Osteocyte (in vitro differentiated cells): ENCODE data around the gene GSDME. TPM values are rescaled to one million over a fixed set of nuclear protein-coding genes. Genes with fewer than 3 reads are reported as not detected.

ENCODE experiments used
- DNase-seq: peaks from one replicate; pipeline ENCODE4 v3.0.0; 2021; ENCODE audit warnings: mixed read lengths; ENCODE audit not compliant: unreplicated experiment; ENCODE audit errors: extremely low spot score
- H3K27ac Mint-ChIP-seq: one replicate; pipeline ENCODE4 v1.8.0; 2021; ENCODE audit warnings: mild to moderate bottlenecking, mixed read lengths; ENCODE audit not compliant: unreplicated experiment
- H3K27me3 Mint-ChIP-seq: one replicate; pipeline ENCODE4 v1.8.0; 2021; ENCODE audit warnings: mixed read lengths; ENCODE audit not compliant: unreplicated experiment
- H3K36me3 Mint-ChIP-seq: one replicate; pipeline ENCODE4 v1.8.0; 2021; ENCODE audit warnings: mixed read lengths; ENCODE audit not compliant: unreplicated experiment
- H3K4me1 Mint-ChIP-seq: one replicate; pipeline ENCODE4 v1.8.0; 2021; ENCODE audit warnings: mixed read lengths; ENCODE audit not compliant: unreplicated experiment
- H3K4me3 Mint-ChIP-seq: one replicate; pipeline ENCODE4 v1.8.0; 2021; ENCODE audit warnings: mild to moderate bottlenecking, moderate library complexity, mixed read lengths; ENCODE audit not compliant: unreplicated experiment
- H3K9me3 Mint-ChIP-seq: one replicate; pipeline ENCODE4 v1.8.0; 2021; ENCODE audit warnings: mixed read lengths; ENCODE audit not compliant: unreplicated experiment
- total RNA-seq: library from RNA; stranded (reverse); gene quantifications from 2 replicates; pipeline ENCODE4 v1.2.1, GENCODE V29; 2021
- TF ChIP-seq, protein P1 (sequence below): fragments of 200-600 bp; sonication (generic); IDR thresholded peaks from 2 replicates; pipeline ENCODE4 v1.5.0; 2021; ENCODE audit warnings: antibody characterized with exemption, mild to moderate bottlenecking, moderate library complexity

GSDME gene
- total RNA-seq, 1 donor from 2014 or later: 10.2 TPM

DNA sequence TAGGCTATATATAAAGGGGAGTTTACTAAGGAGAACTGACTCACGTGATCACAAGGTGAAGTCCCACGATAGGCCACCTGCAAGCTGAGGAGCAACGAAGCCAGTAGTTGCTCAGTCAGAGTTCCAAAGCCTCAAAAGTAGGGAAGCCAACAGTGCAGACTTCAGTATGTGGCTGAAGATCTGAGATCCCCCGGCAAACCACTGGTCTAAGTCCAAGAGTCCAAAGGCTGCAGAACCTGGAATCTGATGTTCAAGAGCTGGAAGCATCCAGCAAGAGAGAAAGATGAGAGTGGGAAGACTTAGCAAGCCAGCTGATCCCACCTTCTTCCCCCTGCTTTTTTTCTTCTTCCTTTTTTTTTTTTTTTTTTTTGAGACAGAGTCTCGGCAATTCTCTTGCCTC lies 27.0 kb upstream of the GSDME start:
- Mint-ChIP-seq H3K9me3 (peaks cover 6% of the 10 kb centered on the region), H3K4me1 (peaks cover 6% of the 10 kb centered on the region), H3K27ac (no peak overlapping the region), H3K36me3 (no peaks in the 10 kb centered on the region), H3K4me3 (no peak overlapping the region), H3K27me3 (no peaks in the 10 kb centered on the region)
- TF ChIP-seq, protein P1, sequence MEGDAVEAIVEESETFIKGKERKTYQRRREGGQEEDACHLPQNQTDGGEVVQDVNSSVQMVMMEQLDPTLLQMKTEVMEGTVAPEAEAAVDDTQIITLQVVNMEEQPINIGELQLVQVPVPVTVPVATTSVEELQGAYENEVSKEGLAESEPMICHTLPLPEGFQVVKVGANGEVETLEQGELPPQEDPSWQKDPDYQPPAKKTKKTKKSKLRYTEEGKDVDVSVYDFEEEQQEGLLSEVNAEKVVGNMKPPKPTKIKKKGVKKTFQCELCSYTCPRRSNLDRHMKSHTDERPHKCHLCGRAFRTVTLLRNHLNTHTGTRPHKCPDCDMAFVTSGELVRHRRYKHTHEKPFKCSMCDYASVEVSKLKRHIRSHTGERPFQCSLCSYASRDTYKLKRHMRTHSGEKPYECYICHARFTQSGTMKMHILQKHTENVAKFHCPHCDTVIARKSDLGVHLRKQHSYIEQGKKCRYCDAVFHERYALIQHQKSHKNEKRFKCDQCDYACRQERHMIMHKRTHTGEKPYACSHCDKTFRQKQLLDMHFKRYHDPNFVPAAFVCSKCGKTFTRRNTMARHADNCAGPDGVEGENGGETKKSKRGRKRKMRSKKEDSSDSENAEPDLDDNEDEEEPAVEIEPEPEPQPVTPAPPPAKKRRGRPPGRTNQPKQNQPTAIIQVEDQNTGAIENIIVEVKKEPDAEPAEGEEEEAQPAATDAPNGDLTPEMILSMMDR: no peak
- DNase-seq: no peak

DNA sequence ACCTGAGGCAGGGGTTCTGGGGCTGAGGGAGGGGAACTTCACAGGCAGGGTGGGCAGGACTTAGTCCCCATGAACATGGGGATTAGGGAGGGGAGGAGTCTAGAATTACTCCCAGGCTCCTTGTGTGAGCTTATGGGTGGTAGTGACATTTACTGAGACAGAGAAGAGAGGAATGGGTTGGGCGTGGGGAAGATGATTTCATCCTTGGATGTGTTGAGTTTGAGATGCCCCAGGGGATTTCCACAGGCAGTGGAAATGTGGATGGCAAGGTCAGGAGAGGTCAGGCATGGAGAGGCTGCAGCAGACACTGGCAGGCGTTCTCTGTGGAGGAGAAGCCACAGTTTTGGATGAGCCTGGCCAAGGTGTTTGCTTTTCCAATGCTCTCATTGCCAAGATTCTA lies 26.4 kb upstream of the GSDME start:
- no peak overlapping the region for H3K4me3 Mint-ChIP-seq
- H3K9me3 Mint-ChIP-seq: peaks cover under 1% of the 10 kb centered on the region
- H3K27me3 Mint-ChIP-seq: no peaks in the 10 kb centered on the region
- no peak for DNase-seq
- H3K4me1 Mint-ChIP-seq: peaks cover 6% of the 10 kb centered on the region
- TF ChIP-seq, protein P1: no peak
- H3K36me3 Mint-ChIP-seq: no peaks in the 10 kb centered on the region
- H3K27ac Mint-ChIP-seq: no peak overlapping the region

DNA sequence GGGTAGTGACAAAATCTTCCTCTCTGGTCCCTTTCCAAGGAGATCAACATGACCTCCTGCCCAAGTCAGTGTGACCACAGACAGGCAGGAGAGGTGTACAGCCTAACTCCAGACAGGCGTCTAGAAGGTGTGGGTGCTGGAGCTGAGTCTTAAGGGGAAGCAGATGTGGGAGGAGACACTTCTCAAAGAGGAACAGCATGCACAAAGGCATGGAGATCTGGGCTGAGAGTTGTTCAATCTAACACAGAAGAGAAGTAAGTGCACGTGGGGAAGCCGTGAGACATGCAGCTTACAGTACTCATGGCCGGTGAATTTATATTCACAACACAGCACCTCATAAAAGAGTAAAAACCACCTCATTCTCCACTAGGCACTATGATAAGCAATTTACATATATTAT lies 23.8 kb upstream of the GSDME start:
- Mint-ChIP-seq H3K4me3 (no peak overlapping the region), H3K27me3 (peaks cover 4% of the 10 kb centered on the region), H3K27ac (no peak overlapping the region), H3K4me1 (peaks cover 2% of the 10 kb centered on the region), H3K9me3 (no peaks in the 10 kb centered on the region), H3K36me3 (no peaks in the 10 kb centered on the region)
- DNase-seq: no peak
- TF ChIP-seq, protein P1: no peak

DNA sequence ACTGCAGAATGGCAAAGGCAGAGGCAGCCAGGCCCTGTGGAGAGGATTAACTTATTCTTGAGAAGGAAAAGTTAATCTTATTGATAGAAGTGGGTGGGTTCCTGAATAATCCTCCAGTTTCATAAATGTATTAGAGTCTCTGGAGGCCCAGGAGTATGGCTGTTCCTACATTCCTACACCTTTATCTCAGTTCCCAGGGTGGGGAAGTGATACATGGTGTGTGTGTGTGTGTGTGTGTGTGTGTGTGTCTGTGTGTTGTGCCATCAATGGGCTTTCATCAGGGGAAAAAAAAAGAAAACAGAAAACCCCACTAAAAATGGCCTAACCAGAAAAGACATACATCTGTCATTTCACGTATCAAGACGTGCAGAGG lies 22.0 kb upstream of the GSDME start:
- Mint-ChIP-seq H3K27me3 (peaks cover 4% of the 10 kb centered on the region), H3K4me3 (no peak overlapping the region), H3K36me3 (no peaks in the 10 kb centered on the region), H3K27ac (no peak overlapping the region), H3K4me1 (peaks cover 6% of the 10 kb centered on the region), H3K9me3 (no peaks in the 10 kb centered on the region)
- TF ChIP-seq, protein P1: no peak
- no peak for DNase-seq

DNA sequence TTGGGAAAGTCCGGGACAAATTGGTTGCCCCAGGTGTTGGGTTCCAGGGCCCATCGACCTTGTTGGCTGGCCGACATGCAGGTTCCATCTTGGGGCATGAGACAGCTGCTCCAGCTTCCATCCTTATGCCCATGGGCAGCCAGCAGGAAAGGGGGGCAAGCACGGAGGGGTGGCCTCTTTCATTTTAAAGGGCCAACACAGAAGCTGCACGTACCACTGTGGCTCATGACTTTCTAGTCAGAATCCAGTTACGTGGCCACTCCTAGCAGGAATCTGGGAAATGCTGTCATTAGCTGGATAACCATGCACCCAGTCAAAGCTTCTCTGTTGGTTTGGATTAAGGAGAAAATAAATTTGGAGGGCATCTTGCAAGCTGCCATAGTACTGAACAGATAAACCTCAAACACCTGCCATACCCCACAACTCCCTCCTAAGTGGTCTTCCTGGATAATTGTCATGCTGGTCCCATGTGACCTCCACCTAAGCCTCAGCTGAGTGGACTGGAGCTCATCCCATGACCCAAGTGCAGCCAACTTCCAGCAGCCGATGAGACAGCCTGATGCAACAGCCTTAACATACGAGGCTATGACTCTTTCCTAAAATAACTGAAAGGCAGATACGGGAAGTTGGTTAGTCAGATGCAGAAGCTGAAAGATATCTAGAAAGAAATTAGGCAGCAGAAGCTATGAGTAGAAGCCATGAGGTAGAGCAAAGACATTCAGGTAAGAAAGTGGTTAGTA lies 21.4 kb upstream of the GSDME start:
- Mint-ChIP-seq H3K27ac (no peak overlapping the region), H3K9me3 (no peaks in the 10 kb centered on the region), H3K27me3 (peaks cover 4% of the 10 kb centered on the region), H3K36me3 (no peaks in the 10 kb centered on the region), H3K4me1 (peaks cover 6% of the 10 kb centered on the region), H3K4me3 (no peak overlapping the region)
- TF ChIP-seq, protein P1: no peak
- DNase-seq: no peak
